ENCODE data around the gene RNF213. TPM values are rescaled to one million over a fixed set of nuclear protein-coding genes. Genes with fewer than 3 reads are reported as not detected.

The RNF213 gene
- total RNA-seq, 1 experiment from 2014 or later: 44.5 TPM

DNA sequence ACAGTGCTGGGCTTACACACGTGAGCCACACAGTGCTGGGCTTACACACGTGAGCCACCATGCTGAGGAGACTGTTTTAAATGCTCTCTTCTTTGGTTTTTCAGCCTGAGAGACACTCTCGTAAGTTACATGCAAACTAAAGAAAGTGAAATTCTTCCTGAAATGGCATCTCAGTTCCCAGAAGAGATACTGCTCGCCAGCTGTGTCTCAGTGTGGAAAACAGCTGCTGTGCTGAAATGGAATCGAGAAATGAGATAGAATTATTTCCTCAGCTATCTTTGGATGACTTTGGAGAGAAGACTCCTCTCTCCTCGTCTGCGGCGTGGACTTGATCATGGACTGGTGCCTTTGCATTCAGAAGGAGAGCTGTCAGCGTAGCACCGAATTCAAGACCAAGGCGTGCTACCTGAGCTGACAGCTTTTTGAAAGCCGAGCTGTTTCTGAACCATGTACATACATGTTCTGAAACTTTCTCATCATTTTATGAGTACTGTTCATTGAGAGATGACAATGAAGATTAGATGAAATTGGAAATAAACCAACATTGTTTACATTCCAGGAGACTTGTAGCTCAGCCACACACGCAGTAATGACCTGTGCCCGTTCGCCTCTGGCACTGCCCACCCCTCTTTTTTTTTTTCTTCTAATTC, 132.7 kb downstream of the RNF213 start:
- no peak overlapping the region for H3K4me2 ChIP-seq (ENCODE audit: low read length)
- ATAC-seq: no peak
- intact Hi-C loops (cut with micrococcal nuclease): no loop called here
- POLR2A ChIA-PET: no interaction called here
- H3K79me2 ChIP-seq (ENCODE audit: insufficient read depth, low read length): no peaks in the 10 kb centered on the region
- H3K9me2 ChIP-seq (ENCODE audit: insufficient read depth): no peaks in the 10 kb centered on the region
- no peak for DNase-seq (ENCODE audit: low read depth, low spot score)
- H2AFZ ChIP-seq (ENCODE audit: low read depth, low read length, poor library complexity, severe bottlenecking): no peak overlapping the region
- H3K27ac ChIP-seq (ENCODE audit: low read depth, low read length): no peak overlapping the region
- TF ChIP-seq CBX3 (IDR thresholded peaks at IDR 0.05; ENCODE audit: low read depth) (no peak), FOSL1 (IDR thresholded peaks at IDR 0.05; ENCODE audit: low read depth) (no peak), ELF1 (IDR thresholded peaks at IDR 0.05; ENCODE audit: borderline replicate concordance, low read depth) (no peak), EZH2phosphoT487 (IDR thresholded peaks at IDR 0.05; ENCODE audit: borderline replicate concordance) (no peak), YY1 (IDR thresholded peaks at IDR 0.05; ENCODE audit: extremely low read depth, insufficient replicate concordance, low read depth, low read length) (no peak), SIN3A (IDR thresholded peaks at IDR 0.05; ENCODE audit: low read depth) (no peak), EZH2 (IDR thresholded peaks at IDR 0.05) (no peak), SRF (IDR thresholded peaks at IDR 0.05; ENCODE audit: low read depth) (no peak), ZFX (IDR thresholded peaks at IDR 0.05) (no peak), JUND (IDR thresholded peaks at IDR 0.05) (no peak), TCF7L2 (IDR thresholded peaks at IDR 0.05; ENCODE audit: borderline replicate concordance, extremely low read depth, insufficient read depth, insufficient read length) (no peak)
- TF ChIP-seq, protein P1, sequence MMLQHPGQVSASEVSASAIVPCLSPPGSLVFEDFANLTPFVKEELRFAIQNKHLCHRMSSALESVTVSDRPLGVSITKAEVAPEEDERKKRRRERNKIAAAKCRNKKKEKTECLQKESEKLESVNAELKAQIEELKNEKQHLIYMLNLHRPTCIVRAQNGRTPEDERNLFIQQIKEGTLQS (IDR thresholded peaks at IDR 0.05): no peak
- TF ChIP-seq, protein P2, sequence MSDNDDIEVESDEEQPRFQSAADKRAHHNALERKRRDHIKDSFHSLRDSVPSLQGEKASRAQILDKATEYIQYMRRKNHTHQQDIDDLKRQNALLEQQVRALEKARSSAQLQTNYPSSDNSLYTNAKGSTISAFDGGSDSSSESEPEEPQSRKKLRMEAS (IDR thresholded peaks at IDR 0.05): no peak
- H3K27me3 ChIP-seq (ENCODE audit: insufficient read depth, low read length): no peaks in the 10 kb centered on the region
- H3K4me1 ChIP-seq (ENCODE audit: control insufficient read depth in 1 of 2, insufficient read depth in 2 of 2, low read length in 2 of 2): 0 out of 4 replicates have a peak, but pooled peaks cover 0 to 2% of the 10 kb centered on the region in 2 experiments
- CTCF ChIA-PET: no interaction called here
- BruUV-seq (replicated peaks): TSS peak; percentile 22
- RAD21 ChIA-PET (ENCODE audit: low non-redundant PET in 1 of 2, low total read pairs in 2 of 2, uncharacterized antibody in 2 of 2, unreplicated experiment in 2 of 2): no interaction called here
- no peak overlapping the region for H3K4me3 ChIP-seq (replicated peaks in 1 of 2; ENCODE audit: low read depth in 1 of 2, low read length in 2 of 2)
- H3K9me3 ChIP-seq (ENCODE audit: control insufficient read depth in 1 of 2, insufficient read depth in 1 of 2, low read depth in 1 of 2, low read length in 2 of 2): no peaks in the 10 kb centered on the region
- no peaks in the 10 kb centered on the region for H4K20me1 ChIP-seq (ENCODE audit: insufficient read depth)
- no peak overlapping the region for H3K9ac ChIP-seq (ENCODE audit: low read length)
- peaks cover 4 to 5% of the 10 kb centered on the region in 2 experiments; a peak in 1 of 4 replicates for H3K36me3 ChIP-seq (ENCODE audit: control insufficient read depth in 1 of 2, insufficient read depth in 2 of 2, low read length in 2 of 2)
